ENCODE measurements around the gene TNS2. TPM values are rescaled to one million over a fixed set of nuclear protein-coding genes. Genes with fewer than 3 reads are reported as not detected.

Gene TNS2
- total and polyA plus RNA-seq, 2 of the 13 experiments (the other 11 are each of a cell fraction or from before 2014, with no cell fraction given) = 8.9 to 20.4 TPM

DNA sequence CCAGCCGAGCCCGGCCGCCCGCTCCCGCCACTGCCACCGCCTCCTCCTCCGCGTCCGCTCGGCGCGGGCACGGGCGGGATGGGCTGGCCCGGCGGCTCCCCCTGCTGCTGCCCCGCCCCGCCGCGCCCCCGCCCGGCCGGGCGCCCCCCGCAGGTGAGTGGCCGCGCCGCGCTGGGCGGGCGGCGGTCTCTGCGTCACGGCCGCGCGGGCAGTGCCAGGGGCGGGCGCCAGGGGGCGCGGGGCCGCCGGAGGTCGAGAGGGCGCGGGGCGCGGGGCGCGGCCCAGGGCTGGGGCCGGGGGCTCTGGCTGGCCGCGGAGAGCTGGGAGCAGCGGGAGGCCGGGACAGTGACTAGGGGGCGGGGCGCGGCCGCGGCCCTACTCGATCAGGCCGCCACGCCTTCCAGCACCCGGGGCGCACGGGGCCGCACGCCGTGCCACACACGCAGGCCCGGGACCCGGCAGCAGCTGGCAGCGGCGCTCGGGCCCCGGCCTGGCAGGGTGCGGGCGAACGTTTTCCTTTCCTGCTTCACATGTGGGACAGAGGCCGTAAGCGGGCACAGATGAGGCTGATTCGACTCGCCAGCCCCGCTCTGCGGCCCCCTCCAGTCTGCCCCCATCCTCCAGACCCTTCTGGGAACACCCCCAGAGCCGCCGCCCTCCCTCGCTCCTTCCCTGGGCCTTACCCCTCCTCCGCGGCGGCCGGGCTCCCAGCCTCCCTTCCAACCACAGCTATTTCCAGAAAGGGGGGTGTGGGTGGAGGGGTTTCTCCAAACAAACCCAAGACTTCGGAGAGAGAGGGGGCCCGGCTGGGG, 2.4 kb upstream of the TNS2 start (continued):
- TF ChIP-seq ZNF207 (IDR thresholded peaks at IDR 0.05; ENCODE audit: borderline replicate concordance) (no peak), POLR2AphosphoS2 (IDR thresholded peaks at IDR 0.05; ENCODE audit: low read depth, low read length) (no peak), RBFOX2 (IDR thresholded peaks at IDR 0.05; ENCODE audit: low read depth, low read length) (peak; percentile 59), ZFP1 (CRISPR knock-in tag; IDR thresholded peaks at IDR 0.05) (no peak), CEBPB (IDR thresholded peaks at IDR 0.05; ENCODE audit: borderline replicate concordance, low read depth, low read length) (no peak), ATF7 (IDR thresholded peaks at IDR 0.05) (no peak), ATF7 (CRISPR knock-in tag; IDR thresholded peaks at IDR 0.05) (no peak), GATA4 (IDR thresholded peaks at IDR 0.05; ENCODE audit: borderline replicate concordance, low read depth) (no peak), MAZ (IDR thresholded peaks at IDR 0.05; ENCODE audit: borderline replicate concordance, low read depth, low read length) (no peak; the same call in 1 of the 2 replicates), MAZ (CRISPR knock-in tag; IDR thresholded peaks at IDR 0.05; ENCODE audit: low read depth) (peak; percentile 52; the same call in 1 of the 2 replicates), KAT2B (IDR thresholded peaks at IDR 0.05; ENCODE audit: borderline replicate concordance, low read depth, low read length) (no peak)
- TF ChIP-seq, protein P1, sequence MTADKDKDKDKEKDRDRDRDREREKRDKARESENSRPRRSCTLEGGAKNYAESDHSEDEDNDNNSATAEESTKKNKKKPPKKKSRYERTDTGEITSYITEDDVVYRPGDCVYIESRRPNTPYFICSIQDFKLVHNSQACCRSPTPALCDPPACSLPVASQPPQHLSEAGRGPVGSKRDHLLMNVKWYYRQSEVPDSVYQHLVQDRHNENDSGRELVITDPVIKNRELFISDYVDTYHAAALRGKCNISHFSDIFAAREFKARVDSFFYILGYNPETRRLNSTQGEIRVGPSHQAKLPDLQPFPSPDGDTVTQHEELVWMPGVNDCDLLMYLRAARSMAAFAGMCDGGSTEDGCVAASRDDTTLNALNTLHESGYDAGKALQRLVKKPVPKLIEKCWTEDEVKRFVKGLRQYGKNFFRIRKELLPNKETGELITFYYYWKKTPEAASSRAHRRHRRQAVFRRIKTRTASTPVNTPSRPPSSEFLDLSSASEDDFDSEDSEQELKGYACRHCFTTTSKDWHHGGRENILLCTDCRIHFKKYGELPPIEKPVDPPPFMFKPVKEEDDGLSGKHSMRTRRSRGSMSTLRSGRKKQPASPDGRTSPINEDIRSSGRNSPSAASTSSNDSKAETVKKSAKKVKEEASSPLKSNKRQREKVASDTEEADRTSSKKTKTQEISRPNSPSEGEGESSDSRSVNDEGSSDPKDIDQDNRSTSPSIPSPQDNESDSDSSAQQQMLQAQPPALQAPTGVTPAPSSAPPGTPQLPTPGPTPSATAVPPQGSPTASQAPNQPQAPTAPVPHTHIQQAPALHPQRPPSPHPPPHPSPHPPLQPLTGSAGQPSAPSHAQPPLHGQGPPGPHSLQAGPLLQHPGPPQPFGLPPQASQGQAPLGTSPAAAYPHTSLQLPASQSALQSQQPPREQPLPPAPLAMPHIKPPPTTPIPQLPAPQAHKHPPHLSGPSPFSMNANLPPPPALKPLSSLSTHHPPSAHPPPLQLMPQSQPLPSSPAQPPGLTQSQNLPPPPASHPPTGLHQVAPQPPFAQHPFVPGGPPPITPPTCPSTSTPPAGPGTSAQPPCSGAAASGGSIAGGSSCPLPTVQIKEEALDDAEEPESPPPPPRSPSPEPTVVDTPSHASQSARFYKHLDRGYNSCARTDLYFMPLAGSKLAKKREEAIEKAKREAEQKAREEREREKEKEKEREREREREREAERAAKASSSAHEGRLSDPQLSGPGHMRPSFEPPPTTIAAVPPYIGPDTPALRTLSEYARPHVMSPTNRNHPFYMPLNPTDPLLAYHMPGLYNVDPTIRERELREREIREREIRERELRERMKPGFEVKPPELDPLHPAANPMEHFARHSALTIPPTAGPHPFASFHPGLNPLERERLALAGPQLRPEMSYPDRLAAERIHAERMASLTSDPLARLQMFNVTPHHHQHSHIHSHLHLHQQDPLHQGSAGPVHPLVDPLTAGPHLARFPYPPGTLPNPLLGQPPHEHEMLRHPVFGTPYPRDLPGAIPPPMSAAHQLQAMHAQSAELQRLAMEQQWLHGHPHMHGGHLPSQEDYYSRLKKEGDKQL (CRISPR knock-in tag; IDR thresholded peaks at IDR 0.05; ENCODE audit: low read depth) = no peak
- TF ChIP-seq, protein P2, sequence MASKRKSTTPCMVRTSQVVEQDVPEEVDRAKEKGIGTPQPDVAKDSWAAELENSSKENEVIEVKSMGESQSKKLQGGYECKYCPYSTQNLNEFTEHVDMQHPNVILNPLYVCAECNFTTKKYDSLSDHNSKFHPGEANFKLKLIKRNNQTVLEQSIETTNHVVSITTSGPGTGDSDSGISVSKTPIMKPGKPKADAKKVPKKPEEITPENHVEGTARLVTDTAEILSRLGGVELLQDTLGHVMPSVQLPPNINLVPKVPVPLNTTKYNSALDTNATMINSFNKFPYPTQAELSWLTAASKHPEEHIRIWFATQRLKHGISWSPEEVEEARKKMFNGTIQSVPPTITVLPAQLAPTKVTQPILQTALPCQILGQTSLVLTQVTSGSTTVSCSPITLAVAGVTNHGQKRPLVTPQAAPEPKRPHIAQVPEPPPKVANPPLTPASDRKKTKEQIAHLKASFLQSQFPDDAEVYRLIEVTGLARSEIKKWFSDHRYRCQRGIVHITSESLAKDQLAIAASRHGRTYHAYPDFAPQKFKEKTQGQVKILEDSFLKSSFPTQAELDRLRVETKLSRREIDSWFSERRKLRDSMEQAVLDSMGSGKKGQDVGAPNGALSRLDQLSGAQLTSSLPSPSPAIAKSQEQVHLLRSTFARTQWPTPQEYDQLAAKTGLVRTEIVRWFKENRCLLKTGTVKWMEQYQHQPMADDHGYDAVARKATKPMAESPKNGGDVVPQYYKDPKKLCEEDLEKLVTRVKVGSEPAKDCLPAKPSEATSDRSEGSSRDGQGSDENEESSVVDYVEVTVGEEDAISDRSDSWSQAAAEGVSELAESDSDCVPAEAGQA (IDR thresholded peaks at IDR 0.05; ENCODE audit: low read depth) = no peak
- TF ChIP-seq, protein P2 (CRISPR knock-in tag; IDR thresholded peaks at IDR 0.05; ENCODE audit: borderline replicate concordance) = no peak
- TF ChIP-seq, protein P3, sequence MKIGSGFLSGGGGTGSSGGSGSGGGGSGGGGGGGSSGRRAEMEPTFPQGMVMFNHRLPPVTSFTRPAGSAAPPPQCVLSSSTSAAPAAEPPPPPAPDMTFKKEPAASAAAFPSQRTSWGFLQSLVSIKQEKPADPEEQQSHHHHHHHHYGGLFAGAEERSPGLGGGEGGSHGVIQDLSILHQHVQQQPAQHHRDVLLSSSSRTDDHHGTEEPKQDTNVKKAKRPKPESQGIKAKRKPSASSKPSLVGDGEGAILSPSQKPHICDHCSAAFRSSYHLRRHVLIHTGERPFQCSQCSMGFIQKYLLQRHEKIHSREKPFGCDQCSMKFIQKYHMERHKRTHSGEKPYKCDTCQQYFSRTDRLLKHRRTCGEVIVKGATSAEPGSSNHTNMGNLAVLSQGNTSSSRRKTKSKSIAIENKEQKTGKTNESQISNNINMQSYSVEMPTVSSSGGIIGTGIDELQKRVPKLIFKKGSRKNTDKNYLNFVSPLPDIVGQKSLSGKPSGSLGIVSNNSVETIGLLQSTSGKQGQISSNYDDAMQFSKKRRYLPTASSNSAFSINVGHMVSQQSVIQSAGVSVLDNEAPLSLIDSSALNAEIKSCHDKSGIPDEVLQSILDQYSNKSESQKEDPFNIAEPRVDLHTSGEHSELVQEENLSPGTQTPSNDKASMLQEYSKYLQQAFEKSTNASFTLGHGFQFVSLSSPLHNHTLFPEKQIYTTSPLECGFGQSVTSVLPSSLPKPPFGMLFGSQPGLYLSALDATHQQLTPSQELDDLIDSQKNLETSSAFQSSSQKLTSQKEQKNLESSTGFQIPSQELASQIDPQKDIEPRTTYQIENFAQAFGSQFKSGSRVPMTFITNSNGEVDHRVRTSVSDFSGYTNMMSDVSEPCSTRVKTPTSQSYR (CRISPR knock-in tag; IDR thresholded peaks at IDR 0.05; ENCODE audit: borderline replicate concordance) = 0 out of 2 replicates have a peak, but pooled peaks have one; percentile 6

All from HepG2 (cell line).